Measurements from ENCODE around the gene HCRTR2.

GRCh38 chr6:55304747-55305146, 130.4 kb downstream of the HCRTR2 start:
- TF ChIP-seq, protein P1, sequence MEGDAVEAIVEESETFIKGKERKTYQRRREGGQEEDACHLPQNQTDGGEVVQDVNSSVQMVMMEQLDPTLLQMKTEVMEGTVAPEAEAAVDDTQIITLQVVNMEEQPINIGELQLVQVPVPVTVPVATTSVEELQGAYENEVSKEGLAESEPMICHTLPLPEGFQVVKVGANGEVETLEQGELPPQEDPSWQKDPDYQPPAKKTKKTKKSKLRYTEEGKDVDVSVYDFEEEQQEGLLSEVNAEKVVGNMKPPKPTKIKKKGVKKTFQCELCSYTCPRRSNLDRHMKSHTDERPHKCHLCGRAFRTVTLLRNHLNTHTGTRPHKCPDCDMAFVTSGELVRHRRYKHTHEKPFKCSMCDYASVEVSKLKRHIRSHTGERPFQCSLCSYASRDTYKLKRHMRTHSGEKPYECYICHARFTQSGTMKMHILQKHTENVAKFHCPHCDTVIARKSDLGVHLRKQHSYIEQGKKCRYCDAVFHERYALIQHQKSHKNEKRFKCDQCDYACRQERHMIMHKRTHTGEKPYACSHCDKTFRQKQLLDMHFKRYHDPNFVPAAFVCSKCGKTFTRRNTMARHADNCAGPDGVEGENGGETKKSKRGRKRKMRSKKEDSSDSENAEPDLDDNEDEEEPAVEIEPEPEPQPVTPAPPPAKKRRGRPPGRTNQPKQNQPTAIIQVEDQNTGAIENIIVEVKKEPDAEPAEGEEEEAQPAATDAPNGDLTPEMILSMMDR (IDR thresholded peaks at IDR 0.05) = no peak
- TF ChIP-seq, protein P2, sequence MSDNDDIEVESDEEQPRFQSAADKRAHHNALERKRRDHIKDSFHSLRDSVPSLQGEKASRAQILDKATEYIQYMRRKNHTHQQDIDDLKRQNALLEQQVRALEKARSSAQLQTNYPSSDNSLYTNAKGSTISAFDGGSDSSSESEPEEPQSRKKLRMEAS (CRISPR knock-in tag; IDR thresholded peaks at IDR 0.05) = no peak
- TF ChIP-seq, protein P3, sequence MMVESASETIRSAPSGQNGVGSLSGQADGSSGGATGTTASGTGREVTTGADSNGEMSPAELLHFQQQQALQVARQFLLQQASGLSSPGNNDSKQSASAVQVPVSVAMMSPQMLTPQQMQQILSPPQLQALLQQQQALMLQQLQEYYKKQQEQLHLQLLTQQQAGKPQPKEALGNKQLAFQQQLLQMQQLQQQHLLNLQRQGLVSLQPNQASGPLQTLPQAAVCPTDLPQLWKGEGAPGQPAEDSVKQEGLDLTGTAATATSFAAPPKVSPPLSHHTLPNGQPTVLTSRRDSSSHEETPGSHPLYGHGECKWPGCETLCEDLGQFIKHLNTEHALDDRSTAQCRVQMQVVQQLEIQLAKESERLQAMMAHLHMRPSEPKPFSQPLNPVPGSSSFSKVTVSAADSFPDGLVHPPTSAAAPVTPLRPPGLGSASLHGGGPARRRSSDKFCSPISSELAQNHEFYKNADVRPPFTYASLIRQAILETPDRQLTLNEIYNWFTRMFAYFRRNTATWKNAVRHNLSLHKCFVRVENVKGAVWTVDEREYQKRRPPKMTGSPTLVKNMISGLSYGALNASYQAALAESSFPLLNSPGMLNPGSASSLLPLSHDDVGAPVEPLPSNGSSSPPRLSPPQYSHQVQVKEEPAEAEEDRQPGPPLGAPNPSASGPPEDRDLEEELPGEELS (CRISPR knock-in tag; IDR thresholded peaks at IDR 0.05) = no peak
- TF ChIP-seq PREB (CRISPR knock-in tag; IDR thresholded peaks at IDR 0.05; ENCODE audit: borderline replicate concordance) (no peak), ZNF671 (CRISPR knock-in tag; IDR thresholded peaks at IDR 0.05) (no peak), PRDM15 (CRISPR knock-in tag; IDR thresholded peaks at IDR 0.05) (no peak), CREB1 (CRISPR knock-in tag; IDR thresholded peaks at IDR 0.05) (no peak), ZNF396 (CRISPR knock-in tag; IDR thresholded peaks at IDR 0.05; ENCODE audit: borderline replicate concordance) (no peak), E2F1 (CRISPR knock-in tag; IDR thresholded peaks at IDR 0.05) (no peak)
- TF ChIP-seq, protein P4, sequence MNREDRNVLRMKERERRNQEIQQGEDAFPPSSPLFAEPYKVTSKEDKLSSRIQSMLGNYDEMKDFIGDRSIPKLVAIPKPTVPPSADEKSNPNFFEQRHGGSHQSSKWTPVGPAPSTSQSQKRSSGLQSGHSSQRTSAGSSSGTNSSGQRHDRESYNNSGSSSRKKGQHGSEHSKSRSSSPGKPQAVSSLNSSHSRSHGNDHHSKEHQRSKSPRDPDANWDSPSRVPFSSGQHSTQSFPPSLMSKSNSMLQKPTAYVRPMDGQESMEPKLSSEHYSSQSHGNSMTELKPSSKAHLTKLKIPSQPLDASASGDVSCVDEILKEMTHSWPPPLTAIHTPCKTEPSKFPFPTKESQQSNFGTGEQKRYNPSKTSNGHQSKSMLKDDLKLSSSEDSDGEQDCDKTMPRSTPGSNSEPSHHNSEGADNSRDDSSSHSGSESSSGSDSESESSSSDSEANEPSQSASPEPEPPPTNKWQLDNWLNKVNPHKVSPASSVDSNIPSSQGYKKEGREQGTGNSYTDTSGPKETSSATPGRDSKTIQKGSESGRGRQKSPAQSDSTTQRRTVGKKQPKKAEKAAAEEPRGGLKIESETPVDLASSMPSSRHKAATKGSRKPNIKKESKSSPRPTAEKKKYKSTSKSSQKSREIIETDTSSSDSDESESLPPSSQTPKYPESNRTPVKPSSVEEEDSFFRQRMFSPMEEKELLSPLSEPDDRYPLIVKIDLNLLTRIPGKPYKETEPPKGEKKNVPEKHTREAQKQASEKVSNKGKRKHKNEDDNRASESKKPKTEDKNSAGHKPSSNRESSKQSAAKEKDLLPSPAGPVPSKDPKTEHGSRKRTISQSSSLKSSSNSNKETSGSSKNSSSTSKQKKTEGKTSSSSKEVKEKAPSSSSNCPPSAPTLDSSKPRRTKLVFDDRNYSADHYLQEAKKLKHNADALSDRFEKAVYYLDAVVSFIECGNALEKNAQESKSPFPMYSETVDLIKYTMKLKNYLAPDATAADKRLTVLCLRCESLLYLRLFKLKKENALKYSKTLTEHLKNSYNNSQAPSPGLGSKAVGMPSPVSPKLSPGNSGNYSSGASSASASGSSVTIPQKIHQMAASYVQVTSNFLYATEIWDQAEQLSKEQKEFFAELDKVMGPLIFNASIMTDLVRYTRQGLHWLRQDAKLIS (CRISPR knock-in tag; IDR thresholded peaks at IDR 0.05; ENCODE audit: borderline replicate concordance) = no peak
